Effector memory CD8-positive, alpha-beta T cell (primary cell): ENCODE results near the gene LRRC74B.
A peak's percentile ranks its signal among the peaks of the same experiment; 100 is the strongest.

Source experiments
- ATAC-seq: fragments of 150-1000 bp; cut with Tn5 transposase; replicated peaks from 2 replicates; pipeline ENCODE4 v1.10.0; 2021; ENCODE audit warnings: mild to moderate bottlenecking, moderate library complexity
- DNase-seq, 3 experiments: peaks; one replicate each; pipeline ENCODE4 v3.0.0; 2021
- H3K27ac Mint-ChIP-seq, 2 donors: one replicate each; pipeline ENCODE4 v1.8.0; 2022; ENCODE audit warnings: mild to moderate bottlenecking in 2 of 2, mixed read lengths in 2 of 2, moderate library complexity in 2 of 2
- H3K27me3 Mint-ChIP-seq, 2 donors: one replicate each; pipeline ENCODE4 v1.8.0; 2022; ENCODE audit warnings: mixed read lengths in 2 of 2
- H3K36me3 Mint-ChIP-seq: one replicate; pipeline ENCODE4 v1.8.0; 2022; ENCODE audit warnings: mild to moderate bottlenecking, moderate library complexity, mixed read lengths; ENCODE audit not compliant: insufficient read depth
- H3K4me1 Mint-ChIP-seq, 2 donors: one replicate each; pipeline ENCODE4 v1.8.0; 2022; ENCODE audit warnings: low read depth in 2 of 2, mixed read lengths in 2 of 2
- H3K4me3 Mint-ChIP-seq, 2 donors: one replicate each; pipeline ENCODE4 v1.8.0; 2022; ENCODE audit warnings: mild to moderate bottlenecking in 2 of 2, mixed read lengths in 2 of 2, moderate library complexity in 2 of 2
- H3K9me3 Mint-ChIP-seq, 2 donors: one replicate each; pipeline ENCODE4 v1.8.0; 2022; ENCODE audit warnings: mixed read lengths in 2 of 2

Gene LRRC74B

GRCh38 chr22:21022507-21022906 is 23.2 kb upstream of the LRRC74B start:
- Mint-ChIP-seq H3K4me1 (peaks cover 12 to 16% of the 10 kb centered on the region in 2 donors), H3K27ac (no peak overlapping the region), H3K27me3 (no peaks in the 10 kb centered on the region), H3K9me3 (no peaks in the 10 kb centered on the region), H3K4me3 (no peak overlapping the region), H3K36me3 (no peaks in the 10 kb centered on the region)
- DNase-seq (no peak), ATAC-seq (no peak)

GRCh38 chr22:21022955-21023614 is 22.7 kb upstream of the LRRC74B start:
- H3K36me3 Mint-ChIP-seq, result no peaks in the 10 kb centered on the region
- no peaks in the 10 kb centered on the region for H3K27me3 Mint-ChIP-seq
- no peaks in the 10 kb centered on the region for H3K9me3 Mint-ChIP-seq
- peaks cover 12 to 14% of the 10 kb centered on the region in 2 donors for H3K4me1 Mint-ChIP-seq
- no peak overlapping the region for H3K27ac Mint-ChIP-seq
- no peak for ATAC-seq
- no peak for DNase-seq
- no peak overlapping the region for H3K4me3 Mint-ChIP-seq

GRCh38 chr22:21025266-21025665 is 20.5 kb upstream of the LRRC74B start:
- Mint-ChIP-seq H3K27ac (peak overlapping the region; percentile 79 to 86), H3K27me3 (peaks cover 10 to 15% of the 10 kb centered on the region in 2 donors), H3K4me1 (peaks cover 12 to 13% of the 10 kb centered on the region in 2 donors), H3K9me3 (no peaks in the 10 kb centered on the region), H3K4me3 (peak overlapping the region; percentile 57 to 64), H3K36me3 (no peaks in the 10 kb centered on the region)
- DNase-seq (no peak), ATAC-seq (peak; percentile 84)

- H3K27me3 Mint-ChIP-seq, result peaks cover 18 to 23% of the 10 kb centered on the region in 2 donors
- DNase-seq (no peak), ATAC-seq (no peak)
- peak overlapping the region; percentile 79 to 86 for H3K27ac Mint-ChIP-seq
- peaks cover 12 to 15% of the 10 kb centered on the region in 2 donors for H3K4me1 Mint-ChIP-seq
- H3K36me3 Mint-ChIP-seq, result peaks cover 2% of the 10 kb centered on the region
- peak overlapping the region; percentile 57 to 64 for H3K4me3 Mint-ChIP-seq
- no peaks in the 10 kb centered on the region for H3K9me3 Mint-ChIP-seq
These were observed 19.7 kb upstream of the LRRC74B start for GRCh38 chr22:21025763-21026755.

DNA sequence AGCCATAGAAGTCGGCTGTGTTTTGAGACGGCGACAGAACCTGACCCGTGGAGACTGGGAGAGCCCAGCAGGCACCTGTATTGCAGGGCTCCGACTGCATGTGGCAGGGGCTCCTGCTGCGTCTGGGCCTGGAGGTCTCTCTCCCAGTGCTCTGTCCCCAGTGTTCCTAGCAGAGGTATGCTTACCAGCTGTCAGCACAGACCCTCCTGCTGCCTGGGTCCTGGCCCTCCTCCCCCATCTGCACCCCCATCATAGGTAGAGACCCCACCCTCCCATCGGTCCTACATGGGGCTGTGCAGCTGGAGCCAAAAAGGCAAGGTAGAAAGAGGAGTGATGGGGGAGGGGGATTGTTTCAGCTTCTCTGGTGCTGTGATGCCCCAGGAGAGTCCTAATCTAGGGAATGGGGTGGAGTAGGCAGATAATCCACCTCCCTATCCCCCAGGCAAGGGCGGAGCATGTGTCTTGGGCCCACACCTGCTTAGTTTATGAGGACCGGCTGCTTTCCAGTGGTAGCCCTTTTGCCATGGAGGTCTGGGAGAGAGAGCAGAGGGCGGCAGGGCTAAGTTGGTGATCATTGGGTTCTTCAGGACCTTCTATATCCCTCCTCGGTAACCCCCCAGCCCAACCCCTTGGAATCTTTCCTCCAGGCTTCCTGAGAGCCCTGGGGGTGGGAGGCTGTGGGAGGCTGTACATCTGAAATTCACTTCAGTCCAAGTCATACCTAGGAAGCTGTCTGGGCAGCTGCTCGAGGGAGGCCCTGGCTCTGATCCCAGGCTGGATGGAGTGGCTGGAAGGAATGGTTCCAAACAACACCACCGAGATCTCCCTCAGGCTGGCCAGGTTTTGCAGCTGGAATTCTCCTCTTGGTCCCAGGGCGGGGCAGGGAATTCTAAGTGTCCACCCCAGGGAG is 18.7 kb upstream of the LRRC74B start:
- Mint-ChIP-seq H3K4me1 (peaks cover 12 to 16% of the 10 kb centered on the region in 2 donors), H3K36me3 (peaks cover 2% of the 10 kb centered on the region), H3K4me3 (no peak overlapping the region), H3K27ac (no peak overlapping the region), H3K27me3 (peaks cover 24 to 32% of the 10 kb centered on the region in 2 donors), H3K9me3 (no peaks in the 10 kb centered on the region)
- DNase-seq (no peak), ATAC-seq (no peak)

DNA sequence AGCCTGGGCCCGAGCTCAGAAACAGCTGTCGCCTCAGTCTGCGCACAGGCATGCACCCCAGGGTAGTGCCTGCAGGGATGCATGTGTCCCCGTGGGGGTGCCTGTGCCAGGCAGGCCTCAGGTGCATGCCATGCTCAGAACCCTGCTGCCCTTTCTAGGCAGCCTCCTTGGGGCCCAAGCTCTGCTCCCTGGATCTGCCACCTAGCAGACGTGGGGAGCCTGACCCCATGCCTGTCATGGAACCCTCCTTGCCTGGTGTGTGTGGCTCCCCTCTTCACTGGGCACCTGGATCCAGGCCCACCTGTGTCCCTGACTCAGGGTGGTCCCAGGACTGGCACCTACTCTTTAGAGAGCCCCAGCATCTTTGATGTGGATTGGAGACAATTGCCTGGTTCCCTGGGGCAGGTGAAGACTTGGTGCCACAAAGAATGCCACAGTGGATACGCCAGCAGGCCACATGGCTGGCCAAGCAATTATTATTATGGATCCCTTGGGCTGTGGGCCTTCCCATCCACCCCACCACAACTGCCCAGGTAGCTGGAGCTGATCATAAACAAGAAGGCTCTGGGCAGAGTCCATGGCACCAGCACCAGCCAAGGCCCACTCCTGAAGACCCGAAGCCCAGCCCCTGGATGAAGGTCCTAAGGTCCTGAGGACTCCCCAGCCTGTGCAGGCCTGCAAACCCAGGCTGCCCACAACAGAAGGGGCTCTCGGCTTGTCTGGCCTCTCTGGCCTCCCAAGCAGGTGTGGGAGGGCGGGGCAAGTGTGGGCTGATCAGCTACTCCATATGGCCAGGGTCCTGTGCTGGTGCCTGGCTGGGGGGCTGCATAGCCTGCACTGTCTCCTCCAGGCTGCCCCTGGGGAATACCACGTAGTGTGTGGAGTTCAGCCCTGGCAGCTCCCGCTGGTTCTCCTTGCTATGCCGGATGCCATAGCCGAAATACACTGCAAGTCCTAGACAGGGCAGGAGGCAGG is 17.2 kb upstream of the LRRC74B start:
- peaks cover 32 to 45% of the 10 kb centered on the region in 2 donors for H3K27me3 Mint-ChIP-seq
- DNase-seq, result no peak

DNA sequence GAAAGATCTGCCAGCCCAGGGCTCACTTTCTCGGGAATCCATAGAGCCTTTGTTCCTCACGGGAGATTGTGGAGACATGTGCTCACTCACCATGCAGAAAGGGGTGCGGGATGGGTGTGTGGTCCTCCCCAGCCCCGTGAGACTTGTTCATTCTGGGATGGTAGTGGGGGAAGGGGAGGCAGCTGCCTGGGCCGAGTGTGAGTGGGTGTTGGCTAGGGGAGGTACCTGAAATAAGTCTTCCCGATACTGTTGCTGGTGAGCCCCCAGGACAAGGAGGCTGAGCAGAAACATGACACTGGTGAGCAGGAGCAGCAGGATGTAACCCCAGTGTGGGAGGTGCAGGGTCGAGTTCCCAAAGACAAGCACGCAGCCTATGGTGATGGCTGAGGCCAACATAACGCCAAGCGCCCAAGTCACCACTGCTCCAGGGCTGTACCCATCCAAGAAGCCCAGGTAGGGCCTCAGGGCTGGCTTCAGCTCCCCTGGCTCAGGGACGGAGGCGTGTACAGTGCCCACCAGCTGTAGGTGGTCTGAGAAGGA is 16.2 kb upstream of the LRRC74B start:
- peaks cover 34 to 55% of the 10 kb centered on the region in 2 donors for H3K27me3 Mint-ChIP-seq
- H3K9me3 Mint-ChIP-seq, result no peaks in the 10 kb centered on the region
- H3K36me3 Mint-ChIP-seq, result peaks cover 2% of the 10 kb centered on the region
- H3K27ac Mint-ChIP-seq, result no peak overlapping the region
- DNase-seq (no peak), ATAC-seq (no peak)
- H3K4me3 Mint-ChIP-seq, result no peak overlapping the region
- peaks cover 12 to 16% of the 10 kb centered on the region in 2 donors for H3K4me1 Mint-ChIP-seq

More for the DNA sequence above, 17.2 kb upstream of the LRRC74B start:
- no peak overlapping the region for H3K4me3 Mint-ChIP-seq
- H3K4me1 Mint-ChIP-seq, result peaks cover 12 to 16% of the 10 kb centered on the region in 2 donors
- H3K9me3 Mint-ChIP-seq, result no peaks in the 10 kb centered on the region
- H3K27ac Mint-ChIP-seq, result no peak overlapping the region
- H3K36me3 Mint-ChIP-seq, result peaks cover 2% of the 10 kb centered on the region
- no peak for ATAC-seq

DNA sequence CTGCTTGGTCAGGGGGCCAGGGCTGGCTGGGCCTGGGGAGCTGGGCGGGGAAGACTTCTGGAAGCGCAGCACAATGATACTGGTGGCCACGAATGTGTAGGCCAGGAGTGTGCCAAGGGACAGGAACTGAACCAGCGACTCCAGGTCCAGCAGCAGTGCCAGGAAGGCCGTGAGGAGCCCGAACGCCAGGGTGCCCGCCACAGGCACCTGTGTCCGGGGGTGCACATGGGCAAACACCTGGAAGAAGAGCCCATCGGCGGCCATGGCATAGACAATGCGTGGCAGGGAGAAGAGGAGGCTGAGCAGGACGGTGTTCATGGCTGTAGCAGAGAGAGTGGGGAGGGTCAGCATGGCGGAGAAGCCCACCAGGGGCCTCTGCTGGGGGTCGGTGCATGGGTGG is 15.7 kb upstream of the LRRC74B start:
- peaks cover 39 to 59% of the 10 kb centered on the region in 2 donors for H3K27me3 Mint-ChIP-seq
- peaks cover 10 to 14% of the 10 kb centered on the region in 2 donors for H3K4me1 Mint-ChIP-seq
- H3K36me3 Mint-ChIP-seq, result peaks cover 2% of the 10 kb centered on the region
- H3K4me3 Mint-ChIP-seq, result peak overlapping the region in 1 of 2 donors; percentile 21
- DNase-seq (no peak), ATAC-seq (no peak)
- no peak overlapping the region for H3K27ac Mint-ChIP-seq
- no peaks in the 10 kb centered on the region for H3K9me3 Mint-ChIP-seq

DNA sequence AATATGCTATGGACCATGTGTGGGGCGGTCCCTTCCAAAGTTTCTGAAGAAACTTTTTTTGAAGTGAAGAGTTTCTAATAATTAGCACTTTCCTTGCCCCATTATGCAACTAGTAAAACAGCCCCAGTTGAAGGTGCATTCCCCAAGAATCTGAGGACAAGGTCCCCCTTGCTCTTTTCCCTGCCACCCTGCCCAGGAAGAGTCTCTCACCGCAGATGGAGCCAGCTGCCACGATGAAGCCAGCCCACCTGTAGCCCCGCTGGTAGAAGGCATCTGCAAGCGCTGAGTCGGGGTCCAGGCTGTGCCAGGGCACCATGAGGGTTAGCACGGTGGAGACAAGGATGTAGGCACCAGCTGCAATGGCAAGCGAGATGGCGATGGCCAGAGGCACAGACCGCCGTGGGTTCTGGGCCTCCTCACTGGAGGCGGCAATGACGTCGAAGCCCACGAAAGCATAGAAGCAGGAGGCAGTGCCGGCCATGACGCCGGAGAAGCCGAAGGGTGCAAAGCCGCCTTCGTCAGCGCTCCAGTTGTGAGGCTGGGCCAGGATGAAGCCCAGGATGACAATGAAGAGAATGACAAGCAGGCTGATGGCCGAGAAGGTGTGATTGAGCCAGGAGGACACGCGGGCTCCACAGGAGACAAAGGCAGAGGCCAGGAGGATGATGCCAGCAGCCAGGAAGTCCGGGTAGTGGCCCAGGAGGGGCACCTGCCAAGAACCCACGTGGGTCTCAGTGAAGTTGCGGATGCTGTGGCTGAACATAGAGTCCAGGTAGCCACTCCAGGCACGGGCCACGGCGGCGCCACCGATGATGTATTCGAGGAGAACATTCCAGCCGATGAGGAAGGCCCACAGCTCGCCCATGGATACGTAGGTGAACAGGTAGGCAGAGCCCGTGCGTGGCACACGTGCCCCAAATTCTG is 14.9 kb upstream of the LRRC74B start:
- H3K27me3 Mint-ChIP-seq, result peaks cover 47 to 67% of the 10 kb centered on the region in 2 donors
- no peak for ATAC-seq
- no peak overlapping the region for H3K27ac Mint-ChIP-seq
- peaks cover 2 to 5% of the 10 kb centered on the region in 2 donors for H3K4me1 Mint-ChIP-seq
- no peak for DNase-seq
- H3K9me3 Mint-ChIP-seq, result no peaks in the 10 kb centered on the region
- H3K4me3 Mint-ChIP-seq, result peak overlapping the region in 1 of 2 donors; percentile 52
- peaks cover 2% of the 10 kb centered on the region for H3K36me3 Mint-ChIP-seq

DNA sequence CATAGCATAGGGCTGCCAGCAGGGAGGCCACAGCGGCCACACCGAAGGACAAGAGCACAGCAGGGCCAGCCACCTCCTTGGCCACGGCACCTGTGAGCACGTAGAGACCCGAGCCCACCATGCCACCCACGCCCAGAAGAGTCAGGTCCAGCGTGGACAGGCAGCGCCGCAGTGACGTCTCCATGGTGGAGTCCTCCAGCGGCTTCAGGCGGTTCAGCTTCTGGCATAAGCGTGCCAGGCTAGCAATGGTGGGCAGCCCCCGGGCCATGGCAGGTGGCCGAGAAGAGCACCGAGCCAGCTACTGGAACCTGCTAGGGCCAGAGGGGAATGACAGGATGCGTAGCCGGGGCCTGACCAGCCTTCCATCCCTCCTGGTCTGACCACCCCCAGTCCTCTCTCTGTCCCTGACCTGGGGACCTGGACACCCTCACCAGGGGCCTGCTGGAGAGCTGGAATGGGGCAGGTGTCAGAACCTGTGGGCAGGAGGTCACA is 14.2 kb upstream of the LRRC74B start:
- no peak overlapping the region for H3K27ac Mint-ChIP-seq
- peak overlapping the region in 1 of 2 donors; percentile 52 for H3K4me3 Mint-ChIP-seq
- DNase-seq, result no peak
- ATAC-seq, result no peak
- peaks cover 51 to 72% of the 10 kb centered on the region in 2 donors for H3K27me3 Mint-ChIP-seq
- H3K9me3 Mint-ChIP-seq, result no peaks in the 10 kb centered on the region
- peaks cover 2% of the 10 kb centered on the region for H3K36me3 Mint-ChIP-seq
- H3K4me1 Mint-ChIP-seq, result peaks cover 0 to 3% of the 10 kb centered on the region in 2 donors
